Uterus (tissue), 2 donors: ENCODE results near the gene SMPD4.
"Not testable (repeated sequence)": the region's sequence is repeated elsewhere in the genome, so short reads cannot be mapped to it uniquely, and the experiment has no call there.

Experiments used
- CTCF ChIP-seq, 4 experiments: fragments of 200-600 bp in 2 of 4; fragments of 450-650 bp in 2 of 4; sonication (generic) in 2 of 4; IDR thresholded peaks; one replicate each; pipeline ENCODE4 v1.5.1; 2016 to 2019; ENCODE audit warnings: antibody characterized with exemption in 4 of 4, mild to moderate bottlenecking in 2 of 4, moderate library complexity in 1 of 4
- POLR2A ChIP-seq, 2 donors: fragments of 450-650 bp; IDR thresholded peaks; one replicate each; pipeline ENCODE4 v1.6.1; 2016; ENCODE audit warnings: antibody characterized with exemption in 2 of 2, mild to moderate bottlenecking in 1 of 2, moderate library complexity in 1 of 2

GRCh38 chr2:130138326-130138725 is 43.1 kb downstream of the SMPD4 start:
- TF ChIP-seq CTCF, POLR2A (IDR thresholded peaks at IDR 0.05): not testable (repeated sequence)
